Fibroblast of mammary gland (primary cell): ENCODE results near the gene STAT4.

ENCODE experiments used
- DNase-seq: peaks from one replicate; pipeline ENCODE4 v3.0.0-alpha.2; 2010; ENCODE audit warnings: low read depth
- H3K4me3 ChIP-seq: 2 replicates; pipeline ENCODE4 v1.5.1; 2011; ENCODE audit warnings: low read depth, mild to moderate bottlenecking, low read length, moderate library complexity; ENCODE audit not compliant: control insufficient read depth
- TF ChIP-seq, protein P1 (sequence below): conservative IDR thresholded peaks from 2 replicates; pipeline ENCODE4 v1.5.1; 2011; ENCODE audit warnings: low read depth, low read length, inconsistent platforms; ENCODE audit not compliant: control insufficient read depth, insufficient read depth

The STAT4 gene, protein sequence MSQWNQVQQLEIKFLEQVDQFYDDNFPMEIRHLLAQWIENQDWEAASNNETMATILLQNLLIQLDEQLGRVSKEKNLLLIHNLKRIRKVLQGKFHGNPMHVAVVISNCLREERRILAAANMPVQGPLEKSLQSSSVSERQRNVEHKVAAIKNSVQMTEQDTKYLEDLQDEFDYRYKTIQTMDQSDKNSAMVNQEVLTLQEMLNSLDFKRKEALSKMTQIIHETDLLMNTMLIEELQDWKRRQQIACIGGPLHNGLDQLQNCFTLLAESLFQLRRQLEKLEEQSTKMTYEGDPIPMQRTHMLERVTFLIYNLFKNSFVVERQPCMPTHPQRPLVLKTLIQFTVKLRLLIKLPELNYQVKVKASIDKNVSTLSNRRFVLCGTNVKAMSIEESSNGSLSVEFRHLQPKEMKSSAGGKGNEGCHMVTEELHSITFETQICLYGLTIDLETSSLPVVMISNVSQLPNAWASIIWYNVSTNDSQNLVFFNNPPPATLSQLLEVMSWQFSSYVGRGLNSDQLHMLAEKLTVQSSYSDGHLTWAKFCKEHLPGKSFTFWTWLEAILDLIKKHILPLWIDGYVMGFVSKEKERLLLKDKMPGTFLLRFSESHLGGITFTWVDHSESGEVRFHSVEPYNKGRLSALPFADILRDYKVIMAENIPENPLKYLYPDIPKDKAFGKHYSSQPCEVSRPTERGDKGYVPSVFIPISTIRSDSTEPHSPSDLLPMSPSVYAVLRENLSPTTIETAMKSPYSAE

GRCh38 chr2:191150600-191151330 lies at the start of gene STAT4:
TSS of gene STAT4 (minus strand) at chr2:191150994. CDS start at chr2:191148203, 2,791 bp downstream.
- DNase-seq: peak; percentile 67
- peak within 1 kb of the TSS; percentile 60 for H3K4me3 ChIP-seq
- TF ChIP-seq, protein P1, sequence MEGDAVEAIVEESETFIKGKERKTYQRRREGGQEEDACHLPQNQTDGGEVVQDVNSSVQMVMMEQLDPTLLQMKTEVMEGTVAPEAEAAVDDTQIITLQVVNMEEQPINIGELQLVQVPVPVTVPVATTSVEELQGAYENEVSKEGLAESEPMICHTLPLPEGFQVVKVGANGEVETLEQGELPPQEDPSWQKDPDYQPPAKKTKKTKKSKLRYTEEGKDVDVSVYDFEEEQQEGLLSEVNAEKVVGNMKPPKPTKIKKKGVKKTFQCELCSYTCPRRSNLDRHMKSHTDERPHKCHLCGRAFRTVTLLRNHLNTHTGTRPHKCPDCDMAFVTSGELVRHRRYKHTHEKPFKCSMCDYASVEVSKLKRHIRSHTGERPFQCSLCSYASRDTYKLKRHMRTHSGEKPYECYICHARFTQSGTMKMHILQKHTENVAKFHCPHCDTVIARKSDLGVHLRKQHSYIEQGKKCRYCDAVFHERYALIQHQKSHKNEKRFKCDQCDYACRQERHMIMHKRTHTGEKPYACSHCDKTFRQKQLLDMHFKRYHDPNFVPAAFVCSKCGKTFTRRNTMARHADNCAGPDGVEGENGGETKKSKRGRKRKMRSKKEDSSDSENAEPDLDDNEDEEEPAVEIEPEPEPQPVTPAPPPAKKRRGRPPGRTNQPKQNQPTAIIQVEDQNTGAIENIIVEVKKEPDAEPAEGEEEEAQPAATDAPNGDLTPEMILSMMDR: no peak

DNA sequence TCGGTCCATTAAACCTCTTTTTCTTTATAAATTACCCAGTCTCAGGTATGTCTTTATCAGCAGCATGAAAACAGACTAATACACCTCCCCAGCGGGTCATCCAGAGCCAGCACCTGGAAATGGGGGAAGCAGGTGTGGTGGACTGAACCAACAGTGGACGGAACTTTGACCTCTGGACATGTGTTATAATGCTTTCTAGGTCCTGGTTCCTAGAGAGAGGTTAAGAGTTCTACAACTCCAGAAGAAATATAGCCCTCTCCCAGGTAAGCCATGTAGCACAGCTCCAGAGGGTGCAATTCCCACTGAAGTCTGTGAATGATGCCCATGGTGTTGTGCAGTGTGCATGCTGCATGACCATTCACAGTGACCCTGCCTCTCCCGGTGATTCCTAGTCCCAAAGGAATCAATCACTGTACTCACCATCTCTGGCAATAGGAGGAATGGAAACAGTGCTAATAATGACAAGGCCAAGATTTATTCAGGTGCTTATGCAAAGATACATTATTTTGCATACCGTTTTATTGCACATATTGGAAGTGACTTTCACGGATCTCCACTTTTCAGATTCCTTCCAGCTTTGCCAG lies 49.2 kb upstream of the STAT4 start:
- H3K4me3 ChIP-seq: no peak overlapping the region
- TF ChIP-seq, protein P1: no peak
- DNase-seq: no peak

DNA sequence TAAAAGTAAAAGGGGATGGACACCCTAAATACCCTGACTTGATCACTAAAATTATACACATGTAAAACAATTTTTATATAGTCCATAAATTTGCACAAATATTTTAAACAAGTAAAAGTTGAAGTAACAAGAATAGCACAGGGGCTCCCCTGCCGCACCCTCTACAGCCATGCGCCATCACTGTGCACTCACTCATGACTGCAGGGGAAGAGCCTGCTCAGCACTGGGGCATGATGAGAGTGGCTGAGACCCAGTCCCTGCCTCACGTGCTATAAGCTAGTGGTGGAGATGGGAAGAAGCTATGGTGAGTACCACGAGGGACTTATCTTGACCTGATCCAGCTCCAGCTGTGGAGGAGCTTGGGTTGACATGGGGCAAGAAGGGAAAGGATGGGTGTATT lies 47.5 kb upstream of the STAT4 start:
- H3K4me3 ChIP-seq: no peak overlapping the region
- TF ChIP-seq, protein P1: no peak
- DNase-seq: no peak

DNA sequence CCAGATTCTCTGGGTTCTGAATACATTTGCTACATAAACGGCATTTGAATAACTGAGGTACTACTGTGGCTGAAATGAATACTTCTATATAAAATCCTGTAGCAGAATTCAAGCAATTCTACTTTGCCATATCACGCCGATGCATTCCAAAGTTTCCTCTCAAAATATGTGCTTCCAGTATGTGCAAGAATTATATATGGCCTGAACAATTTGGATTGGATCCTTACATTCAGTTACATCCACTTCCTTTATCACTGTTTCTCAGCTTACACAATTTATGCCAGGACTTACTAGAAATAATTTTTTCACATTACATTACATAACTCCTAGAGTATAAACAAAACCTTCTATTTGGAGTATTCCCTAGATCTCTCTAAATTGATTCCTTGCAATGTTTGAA lies 46.3 kb upstream of the STAT4 start:
- TF ChIP-seq, protein P1: no peak
- no peak for DNase-seq
- no peak overlapping the region for H3K4me3 ChIP-seq

- TF ChIP-seq, protein P1: no peak
- DNase-seq: peak; percentile 43
- no peak overlapping the region for H3K4me3 ChIP-seq
Observed at GRCh38 chr2:191195021-191195420, 44.2 kb upstream of the STAT4 start.

- no peak for DNase-seq
- TF ChIP-seq, protein P1: no peak
- no peak overlapping the region for H3K4me3 ChIP-seq
Observed at GRCh38 chr2:191190861-191191552, 40.2 kb upstream of the STAT4 start.
